Measurements from ENCODE around the gene LRRN3. TPM values are rescaled to one million over a fixed set of nuclear protein-coding genes. Genes with fewer than 3 reads are reported as not detected.

The LRRN3 gene
- 28.9 TPM for polyA plus RNA-seq (2013, experiment 1 of 4)
- polyA plus RNA-seq (2013, experiment 2 of 4) = 24.0 TPM
- 17.3 TPM for polyA plus RNA-seq (2013, experiment 3 of 4)
- polyA plus RNA-seq (2013, experiment 4 of 4) = 17.8 TPM

DNA sequence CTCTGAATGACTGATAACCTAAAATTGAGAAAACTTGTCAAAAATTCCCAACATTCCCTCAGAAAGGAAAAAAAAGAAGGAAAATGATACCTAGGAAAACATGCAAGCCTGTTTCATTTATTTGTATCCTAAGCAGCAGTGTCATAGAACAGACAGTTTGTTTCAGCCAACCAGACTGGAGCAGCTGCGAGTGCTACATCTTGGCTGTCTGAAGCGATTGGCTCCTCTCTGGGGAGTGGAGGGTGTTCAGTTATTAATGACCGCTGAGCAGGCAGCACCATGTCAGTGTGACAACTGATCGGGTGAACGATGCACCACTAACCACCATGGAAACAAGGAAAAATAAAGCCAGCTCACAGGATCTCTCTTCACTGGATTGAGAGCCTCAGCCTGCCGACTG is at the start of gene LRRN3:
Gene LRRN3, plus strand, starts transcription at position 282 of the 400 bp plus-strand sequence. CDS start 31,646 bp downstream, outside the sequence.
- no peaks in the 10 kb centered on the region for H3K27me3 ChIP-seq (ENCODE audit: control insufficient read depth, insufficient read depth, low read length, poor library complexity, severe bottlenecking)
- peaks cover 34% of the 10 kb centered on the region for H3K4me1 ChIP-seq (ENCODE audit: control insufficient read depth, insufficient read depth, low read length)
- peak within 1 kb of the TSS; percentile 22 for H3K4me3 ChIP-seq (ENCODE audit: insufficient read depth, low read depth, low read length)
- H3K9me3 ChIP-seq (ENCODE audit: control insufficient read depth, low read length) = no peaks in the 10 kb centered on the region
- no peak within 1 kb of the TSS for H3K27ac ChIP-seq (ENCODE audit: insufficient read depth, low read depth, low read length, poor library complexity, severe bottlenecking)
- 58 to 62% methylated on average over 6 of the region's 6 CpGs for WGBS, 2 experiments
- H3K36me3 ChIP-seq (ENCODE audit: control insufficient read depth, insufficient read depth, low read length) = no peaks in the 10 kb centered on the region

DNA sequence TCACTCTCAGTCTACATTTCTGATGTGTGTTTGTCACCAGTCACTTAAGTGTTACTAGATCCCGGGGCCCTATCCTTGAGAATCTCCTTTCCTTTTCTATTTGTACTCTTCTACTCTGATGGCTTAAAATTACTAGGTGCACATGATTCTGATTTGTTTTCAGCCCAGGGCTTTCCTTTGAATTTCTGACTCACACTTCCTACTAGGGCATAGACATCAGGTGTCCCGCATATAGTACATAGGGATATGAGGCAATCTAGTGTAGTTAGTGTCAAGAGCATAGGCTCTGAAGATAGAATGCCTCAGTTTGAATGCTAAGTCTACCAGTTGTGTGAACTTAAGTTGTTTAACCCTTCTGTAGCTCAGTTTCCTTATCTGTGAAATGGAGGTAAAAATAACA is 49.4 kb upstream of the LRRN3 start:
- H3K4me3 ChIP-seq (ENCODE audit: insufficient read depth, low read depth, low read length) = no peak overlapping the region
- H3K27ac ChIP-seq (ENCODE audit: insufficient read depth, low read depth, low read length, poor library complexity, severe bottlenecking) = no peak overlapping the region
- H3K36me3 ChIP-seq (ENCODE audit: control insufficient read depth, insufficient read depth, low read length) = no peaks in the 10 kb centered on the region
- H3K27me3 ChIP-seq (ENCODE audit: control insufficient read depth, insufficient read depth, low read length, poor library complexity, severe bottlenecking) = no peaks in the 10 kb centered on the region
- H3K9me3 ChIP-seq (ENCODE audit: control insufficient read depth, low read length) = no peaks in the 10 kb centered on the region
- WGBS, 2 experiments = 97 to 98% methylated on average over 2 of the region's 2 CpGs
- H3K4me1 ChIP-seq (ENCODE audit: control insufficient read depth, insufficient read depth, low read length) = no peaks in the 10 kb centered on the region

DNA sequence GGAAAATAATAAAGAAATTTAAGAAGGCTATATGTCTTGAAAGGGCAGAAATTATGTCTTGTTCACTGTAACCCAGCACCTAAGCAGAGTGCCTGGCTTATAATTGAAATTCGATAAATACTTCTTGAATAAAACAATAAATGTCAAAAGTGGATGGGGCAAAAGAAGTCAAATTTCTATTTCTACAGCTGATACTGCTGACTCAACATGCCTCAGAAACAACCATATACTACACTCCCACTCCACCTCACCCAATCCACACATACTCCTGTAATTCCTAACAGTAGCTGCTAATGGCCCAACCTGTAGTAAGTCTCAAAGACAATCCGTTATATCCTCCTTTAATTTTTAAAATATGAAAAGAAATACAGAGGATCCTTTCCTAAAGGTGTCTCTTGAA is 48.1 kb upstream of the LRRN3 start:
- Histone ChIP-seq H3K27ac (ENCODE audit: insufficient read depth, low read depth, low read length, poor library complexity, severe bottlenecking) (no peak overlapping the region), H3K9me3 (ENCODE audit: control insufficient read depth, low read length) (no peaks in the 10 kb centered on the region), H3K4me1 (ENCODE audit: control insufficient read depth, insufficient read depth, low read length) (no peaks in the 10 kb centered on the region), H3K27me3 (ENCODE audit: control insufficient read depth, insufficient read depth, low read length, poor library complexity, severe bottlenecking) (no peaks in the 10 kb centered on the region), H3K4me3 (ENCODE audit: insufficient read depth, low read depth, low read length) (no peak overlapping the region), H3K36me3 (ENCODE audit: control insufficient read depth, insufficient read depth, low read length) (no peaks in the 10 kb centered on the region)
- 86 to 87% methylated on average over 1 to 2 of the region's 2 CpGs for WGBS, 2 experiments

DNA sequence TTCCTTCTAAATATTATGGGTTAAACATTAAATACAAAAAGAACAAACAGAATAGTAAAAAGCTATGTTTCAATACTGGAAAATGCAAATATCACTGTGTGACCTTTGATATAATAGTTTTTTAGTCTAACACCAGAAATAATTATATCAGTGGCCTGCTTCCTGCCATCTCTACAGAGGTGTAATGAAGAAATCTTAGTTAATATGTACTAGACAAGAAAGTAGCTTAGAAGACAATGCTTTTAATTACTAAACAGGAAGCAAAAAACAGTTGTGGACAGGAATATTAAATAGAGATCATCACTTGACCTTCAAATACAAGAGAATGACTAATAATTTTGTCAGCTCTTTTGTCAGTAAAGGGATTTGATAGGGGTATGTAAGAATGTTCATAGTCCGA is 47.4 kb upstream of the LRRN3 start:
- H3K36me3 ChIP-seq (ENCODE audit: control insufficient read depth, insufficient read depth, low read length) = no peaks in the 10 kb centered on the region

DNA sequence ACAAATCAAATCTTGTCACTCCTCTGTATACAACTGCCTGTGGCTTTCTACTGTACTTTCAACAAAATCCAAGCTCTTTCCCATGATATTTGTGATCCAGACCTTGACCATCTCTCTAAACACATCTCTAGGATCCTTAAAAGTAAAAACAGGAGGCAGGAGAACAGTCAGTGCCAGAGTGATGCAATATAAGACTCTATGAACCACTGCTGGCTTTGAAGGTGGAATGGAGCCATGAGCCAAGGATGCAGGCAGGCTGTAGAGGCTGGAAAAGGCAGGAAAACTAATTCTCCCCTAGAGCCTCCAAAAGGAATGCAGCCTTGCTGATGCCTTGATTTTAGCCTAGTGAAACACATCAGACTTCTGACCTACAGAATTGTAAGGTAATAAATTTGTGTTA is 45.5 kb upstream of the LRRN3 start:
- Histone ChIP-seq H3K36me3 (ENCODE audit: control insufficient read depth, insufficient read depth, low read length) (no peaks in the 10 kb centered on the region), H3K27ac (ENCODE audit: insufficient read depth, low read depth, low read length, poor library complexity, severe bottlenecking) (no peak overlapping the region), H3K27me3 (ENCODE audit: control insufficient read depth, insufficient read depth, low read length, poor library complexity, severe bottlenecking) (no peaks in the 10 kb centered on the region), H3K9me3 (ENCODE audit: control insufficient read depth, low read length) (no peaks in the 10 kb centered on the region), H3K4me1 (ENCODE audit: control insufficient read depth, insufficient read depth, low read length) (peaks cover 5% of the 10 kb centered on the region), H3K4me3 (ENCODE audit: insufficient read depth, low read depth, low read length) (no peak overlapping the region)

More for the DNA sequence above, 47.4 kb upstream of the LRRN3 start:
- no peaks in the 10 kb centered on the region for H3K4me1 ChIP-seq (ENCODE audit: control insufficient read depth, insufficient read depth, low read length)
- H3K27ac ChIP-seq (ENCODE audit: insufficient read depth, low read depth, low read length, poor library complexity, severe bottlenecking) = no peak overlapping the region
- H3K27me3 ChIP-seq (ENCODE audit: control insufficient read depth, insufficient read depth, low read length, poor library complexity, severe bottlenecking) = no peaks in the 10 kb centered on the region
- H3K9me3 ChIP-seq (ENCODE audit: control insufficient read depth, low read length) = no peaks in the 10 kb centered on the region
- 83% methylated on average over 1 of the region's 1 CpG; no CpG with 5 or more reads in 1 of the 2 experiments for WGBS, 2 experiments
- H3K4me3 ChIP-seq (ENCODE audit: insufficient read depth, low read depth, low read length) = no peak overlapping the region

DNA sequence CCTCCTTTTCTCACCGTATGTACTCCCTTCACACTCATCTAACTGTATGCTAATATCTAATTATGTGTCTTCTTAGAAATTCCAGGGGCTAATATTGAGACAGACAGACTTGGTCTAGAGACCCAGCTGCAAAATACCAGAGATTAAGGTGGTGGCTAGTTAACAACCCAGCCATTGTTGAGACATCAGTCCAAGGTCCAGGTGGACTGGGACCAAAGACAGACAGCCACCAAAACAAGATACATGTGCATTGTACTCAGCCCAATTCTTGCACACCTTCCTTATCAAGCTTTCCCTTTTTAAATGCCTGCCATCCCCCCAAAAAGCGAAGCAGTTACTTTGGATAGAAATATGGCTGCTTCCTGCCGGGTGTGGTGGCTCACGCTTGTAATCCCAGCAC is 43.3 kb upstream of the LRRN3 start:
- Histone ChIP-seq H3K27ac (ENCODE audit: insufficient read depth, low read depth, low read length, poor library complexity, severe bottlenecking) (no peak overlapping the region), H3K36me3 (ENCODE audit: control insufficient read depth, insufficient read depth, low read length) (no peaks in the 10 kb centered on the region), H3K4me3 (ENCODE audit: insufficient read depth, low read depth, low read length) (no peak overlapping the region), H3K27me3 (ENCODE audit: control insufficient read depth, insufficient read depth, low read length, poor library complexity, severe bottlenecking) (no peaks in the 10 kb centered on the region), H3K4me1 (ENCODE audit: control insufficient read depth, insufficient read depth, low read length) (peaks cover 5% of the 10 kb centered on the region), H3K9me3 (ENCODE audit: control insufficient read depth, low read length) (no peaks in the 10 kb centered on the region)
- 91 to 95% methylated on average over 3 of the region's 4 CpGs for WGBS, 2 experiments

DNA sequence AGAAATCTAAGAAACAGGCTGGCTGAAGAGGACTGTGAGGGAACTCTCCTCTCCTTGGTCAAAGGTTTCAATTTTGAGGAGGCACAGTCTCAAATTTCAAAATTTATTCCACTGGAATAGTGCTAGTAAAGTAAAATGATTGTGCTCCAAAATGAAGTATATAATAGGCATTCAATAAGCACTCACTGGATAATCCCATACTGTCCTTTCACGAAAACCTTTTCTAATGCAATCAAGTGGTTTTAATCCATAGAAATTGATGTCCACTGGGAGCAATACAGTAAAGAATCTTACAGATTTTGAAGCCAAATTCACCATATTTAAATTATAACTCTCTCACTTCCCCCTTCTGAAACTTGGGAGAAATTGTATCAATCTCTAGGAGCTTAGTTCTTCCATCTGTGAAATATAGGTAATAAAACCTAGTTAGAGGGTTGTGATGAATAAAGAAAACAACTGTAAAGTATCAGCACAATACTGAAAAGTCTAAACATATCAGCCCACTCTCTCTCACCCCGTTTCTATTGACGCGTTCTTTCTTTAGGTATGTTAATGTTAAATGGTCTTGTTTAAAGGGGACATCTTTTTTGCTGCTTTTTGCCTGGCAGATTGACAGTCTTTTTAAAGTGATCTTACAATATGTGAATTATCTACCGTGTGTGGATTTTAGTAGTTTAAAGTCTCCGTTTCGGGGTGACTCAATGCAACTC is 40.8 kb upstream of the LRRN3 start:
- WGBS, 2 experiments = 65 to 71% methylated on average over 4 to 6 of the region's 7 CpGs

DNA sequence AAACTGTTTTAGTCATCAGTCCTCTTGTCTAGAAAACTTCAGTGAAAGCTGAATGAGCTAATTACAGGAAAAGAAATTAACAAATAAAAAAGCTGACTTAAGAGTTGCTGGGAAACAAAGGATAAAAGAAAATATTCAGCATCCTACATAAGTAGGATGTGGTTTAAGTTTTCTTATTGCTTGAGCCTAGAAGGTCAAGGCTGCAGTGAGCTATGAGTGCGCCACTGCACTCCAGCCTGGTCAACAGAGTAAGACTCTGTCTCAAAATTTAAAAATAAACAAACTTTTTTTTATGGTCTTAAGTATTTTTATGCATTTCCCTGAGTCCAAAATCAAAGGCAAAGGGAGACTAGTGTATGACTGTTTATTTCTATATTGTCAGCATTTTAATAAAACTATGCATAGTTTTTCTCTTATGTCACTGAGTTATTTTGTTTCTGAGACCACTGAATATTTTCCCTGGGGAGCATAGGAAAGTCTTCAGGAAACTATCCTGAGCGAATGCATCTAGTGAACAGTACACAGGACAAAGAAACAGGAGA is 40.0 kb upstream of the LRRN3 start:
- Histone ChIP-seq H3K27ac (ENCODE audit: insufficient read depth, low read depth, low read length, poor library complexity, severe bottlenecking) (no peak overlapping the region), H3K9me3 (ENCODE audit: control insufficient read depth, low read length) (no peaks in the 10 kb centered on the region), H3K36me3 (ENCODE audit: control insufficient read depth, insufficient read depth, low read length) (no peaks in the 10 kb centered on the region), H3K27me3 (ENCODE audit: control insufficient read depth, insufficient read depth, low read length, poor library complexity, severe bottlenecking) (no peaks in the 10 kb centered on the region), H3K4me3 (ENCODE audit: insufficient read depth, low read depth, low read length) (no peak overlapping the region), H3K4me1 (ENCODE audit: control insufficient read depth, insufficient read depth, low read length) (peaks cover 5% of the 10 kb centered on the region)
- 52 to 80% methylated on average over 1 of the region's 2 CpGs for WGBS, 2 experiments

More for the DNA sequence above, 40.8 kb upstream of the LRRN3 start:
- no peaks in the 10 kb centered on the region for H3K9me3 ChIP-seq (ENCODE audit: control insufficient read depth, low read length)
- H3K4me3 ChIP-seq (ENCODE audit: insufficient read depth, low read depth, low read length) = no peak overlapping the region
- no peak overlapping the region for H3K27ac ChIP-seq (ENCODE audit: insufficient read depth, low read depth, low read length, poor library complexity, severe bottlenecking)
- peaks cover 5% of the 10 kb centered on the region for H3K4me1 ChIP-seq (ENCODE audit: control insufficient read depth, insufficient read depth, low read length)
- no peaks in the 10 kb centered on the region for H3K27me3 ChIP-seq (ENCODE audit: control insufficient read depth, insufficient read depth, low read length, poor library complexity, severe bottlenecking)
- H3K36me3 ChIP-seq (ENCODE audit: control insufficient read depth, insufficient read depth, low read length) = no peaks in the 10 kb centered on the region

DNA sequence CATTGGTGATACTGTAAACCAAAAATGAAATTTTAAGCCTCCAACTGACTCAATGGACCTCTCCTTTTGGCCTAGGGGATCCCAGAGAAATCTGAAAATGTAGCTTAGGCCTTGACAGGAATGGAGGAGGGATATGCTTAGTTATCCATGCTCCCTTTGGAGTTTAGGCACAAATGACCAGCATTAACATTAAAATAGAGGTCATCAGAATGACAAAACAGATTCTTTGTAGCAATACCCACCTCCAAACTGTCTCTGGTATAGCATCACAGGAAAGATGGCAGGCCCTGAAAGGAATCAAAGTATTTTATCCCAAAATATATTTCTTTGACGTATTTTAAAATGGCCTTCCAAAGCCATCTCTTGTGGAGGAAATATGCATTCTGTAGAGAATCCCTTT is 39.1 kb upstream of the LRRN3 start:
- Histone ChIP-seq H3K36me3 (ENCODE audit: control insufficient read depth, insufficient read depth, low read length) (no peaks in the 10 kb centered on the region), H3K27ac (ENCODE audit: insufficient read depth, low read depth, low read length, poor library complexity, severe bottlenecking) (no peak overlapping the region), H3K27me3 (ENCODE audit: control insufficient read depth, insufficient read depth, low read length, poor library complexity, severe bottlenecking) (no peaks in the 10 kb centered on the region), H3K9me3 (ENCODE audit: control insufficient read depth, low read length) (no peaks in the 10 kb centered on the region), H3K4me3 (ENCODE audit: insufficient read depth, low read depth, low read length) (no peak overlapping the region), H3K4me1 (ENCODE audit: control insufficient read depth, insufficient read depth, low read length) (peaks cover 5% of the 10 kb centered on the region)
- WGBS, 2 experiments = 60 to 85% methylated on average over 1 of the region's 1 CpG

DNA sequence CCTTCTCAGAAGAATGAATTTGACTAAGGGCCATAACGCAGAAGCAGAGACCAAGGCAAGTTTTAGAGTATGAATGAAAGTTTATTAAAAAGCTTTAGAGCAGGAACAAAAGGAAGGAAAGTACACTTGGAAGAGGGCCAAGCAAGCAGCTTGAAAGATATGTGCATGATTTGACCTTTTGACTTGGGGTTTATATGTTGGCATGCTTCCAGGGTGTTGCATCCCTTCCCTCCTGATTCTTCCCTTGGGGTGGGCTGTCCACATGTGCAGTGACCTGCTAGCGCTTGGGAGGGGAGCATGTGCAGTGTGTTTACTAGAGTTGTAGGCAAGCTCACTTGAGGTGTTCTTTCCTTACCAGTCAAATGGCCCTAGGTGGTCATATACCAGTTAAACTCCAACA is 37.9 kb upstream of the LRRN3 start:
- H3K9me3 ChIP-seq (ENCODE audit: control insufficient read depth, low read length) = no peaks in the 10 kb centered on the region
- no peaks in the 10 kb centered on the region for H3K27me3 ChIP-seq (ENCODE audit: control insufficient read depth, insufficient read depth, low read length, poor library complexity, severe bottlenecking)
- H3K4me1 ChIP-seq (ENCODE audit: control insufficient read depth, insufficient read depth, low read length) = peaks cover 5% of the 10 kb centered on the region
- WGBS, 2 experiments = 91 to 93% methylated on average over 1 to 2 of the region's 2 CpGs
- no peak overlapping the region for H3K27ac ChIP-seq (ENCODE audit: insufficient read depth, low read depth, low read length, poor library complexity, severe bottlenecking)
- no peak overlapping the region for H3K4me3 ChIP-seq (ENCODE audit: insufficient read depth, low read depth, low read length)
- no peaks in the 10 kb centered on the region for H3K36me3 ChIP-seq (ENCODE audit: control insufficient read depth, insufficient read depth, low read length)

All from ectodermal cell (in vitro differentiated cells).